Body of pancreas (tissue), 4 donors: ENCODE measurements around the gene SCAP. TPM values are rescaled to one million over a fixed set of nuclear protein-coding genes. Genes with fewer than 3 reads are reported as not detected.
A peak's percentile ranks its signal among the peaks of the same experiment; 100 is the strongest.
"Not testable (repeated sequence)": the region's sequence is repeated elsewhere in the genome, so short reads cannot be mapped to it uniquely, and the experiment has no call there.

Experiments used
- ATAC-seq: fragments of 150-250 bp; one replicate; pipeline ENCODE4 v1.9.1; 2016
- DNase-seq, 4 donors: peaks; one replicate each; pipeline ENCODE4 v3.0.0-alpha.2; 2019
- H3K27ac ChIP-seq, 4 donors: fragments of 200-600 bp; sonication (generic); 1 replicate in 3 of 4; 2 replicates in 1 of 4; pipeline versions ENCODE4 v1.5.1 to v1.6.1; 2016 to 2019; ENCODE audit warnings: mild to moderate bottlenecking in 1 of 4, mixed read lengths in 1 of 4, moderate library complexity in 1 of 4
- H3K27me3 ChIP-seq, 2 donors: fragments of 200-600 bp; sonication (generic); one replicate each; pipeline ENCODE4 v1.6.0; 2016; ENCODE audit warnings: mild to moderate bottlenecking in 1 of 2
- H3K36me3 ChIP-seq, 2 donors: fragments of 200-600 bp; sonication (generic); replicated peaks in 1 of 2; 2 replicates each; pipeline ENCODE4 v1.5.1; 2016; ENCODE audit warnings: low read depth in 2 of 2; ENCODE audit not compliant: insufficient read depth in 1 of 2
- H3K4me1 ChIP-seq: fragments of 200-600 bp; sonication (generic); one replicate; pipeline ENCODE4 v1.6.0; 2016
- H3K4me3 ChIP-seq, 2 donors: fragments of 200-600 bp; sonication (generic); 1 replicate in 1 of 2; 2 replicates in 1 of 2; pipeline ENCODE4 v1.5.1; 2016 to 2019
- H3K9me3 ChIP-seq, 3 donors: fragments of 200-600 bp; sonication (generic); 1 replicate in 2 of 3; 2 replicates in 1 of 3; pipeline ENCODE4 v1.5.1; 2016
- CTCF ChIP-seq, 7 experiments: fragments of 450-650 bp in 4 of 7; fragments of 200-600 bp in 3 of 7; sonication (generic) in 3 of 7; IDR thresholded peaks; one replicate each; pipeline ENCODE4 v1.5.1; 2016 to 2019; ENCODE audit warnings: antibody characterized with exemption in 7 of 7
- POLR2A ChIP-seq, 3 donors: fragments of 450-650 bp; IDR thresholded peaks; one replicate each; pipeline ENCODE4 v1.6.1; 2016; ENCODE audit warnings: antibody characterized with exemption in 3 of 3, mild to moderate bottlenecking in 2 of 3
- WGBS, 2 donors: methylation state at CpG; one replicate each; pipeline ENCODE4 v1.1.5; 2017; 5-methylcytosine and 5-hydroxymethylcytosine counted together
- intact Hi-C: fragments of 100-400 bp; cut with DNase I; formaldehyde crosslinking; loops from one replicate; pipeline ENCODE4 v1.15.1; 2023
- total RNA-seq, 2 donors: library from RNA; depleted of rRNA; stranded (reverse); fragments of >200 nt; gene quantifications; one replicate each; pipeline ENCODE4 v1.1.0, GENCODE V29; 2016

Gene SCAP
- total RNA-seq, 2 donors from 2014 or later, result 56.6 to 122 TPM

- no peaks in the 10 kb centered on the region for H3K27me3 ChIP-seq
- WGBS, 2 donors, result 93 to 96% methylated on average over 2 to 3 of the region's 3 CpGs
- ATAC-seq, result no peak
- no peaks in the 10 kb centered on the region for H3K9me3 ChIP-seq
- peaks cover 15% of the 10 kb centered on the region for H3K4me1 ChIP-seq
- intact Hi-C loops, result loop anchor here (10.0 kb wide), 1 partner anchor 92 kb away; the partner anchor contains the start of genes KIF9 and KLHL18
- H3K27ac ChIP-seq, result no peak overlapping the region
- TF ChIP-seq POLR2A (IDR thresholded peaks at IDR 0.05) (no peak), CTCF (IDR thresholded peaks at IDR 0.05) (no peak)
- DNase-seq, result no peak
- H3K4me3 ChIP-seq, result no peak overlapping the region
- H3K36me3 ChIP-seq, result no peaks in the 10 kb centered on the region
These were observed 99.3 kb downstream of the SCAP start for GRCh38 chr3:47376393-47376792.

GRCh38 chr3:47374587-47374986 is 101.2 kb downstream of the SCAP start:
- H3K4me1 ChIP-seq, result peaks cover 9% of the 10 kb centered on the region
- TF ChIP-seq POLR2A (IDR thresholded peaks at IDR 0.05) (no peak), CTCF (IDR thresholded peaks at IDR 0.05) (no peak)
- DNase-seq, result no peak
- no peaks in the 10 kb centered on the region for H3K27me3 ChIP-seq
- no peak overlapping the region for H3K4me3 ChIP-seq
- H3K36me3 ChIP-seq, result no peaks in the 10 kb centered on the region
- no peaks in the 10 kb centered on the region for H3K9me3 ChIP-seq
- intact Hi-C loops, result loop anchor here (10.0 kb wide), 1 partner anchor 90 kb away; the partner anchor contains the start of genes KIF9 and KLHL18
- no peak for ATAC-seq
- H3K27ac ChIP-seq, result no peak overlapping the region

GRCh38 chr3:47370887-47371697 is 104.6 kb downstream of the SCAP start:
- intact Hi-C loops, result loop anchor here (10.0 kb wide), 1 partner anchor 86 kb away; the partner anchor contains the start of genes KIF9 and KLHL18
- Histone ChIP-seq H3K4me1 (no peaks in the 10 kb centered on the region), H3K36me3 (no peaks in the 10 kb centered on the region), H3K4me3 (no peak overlapping the region), H3K9me3 (no peaks in the 10 kb centered on the region), H3K27ac (no peak overlapping the region), H3K27me3 (no peaks in the 10 kb centered on the region)
- WGBS, 2 donors, result 33 to 45% methylated on average over 4 to 13 of the region's 13 CpGs
- TF ChIP-seq POLR2A (IDR thresholded peaks at IDR 0.05) (no peak), CTCF (IDR thresholded peaks at IDR 0.05) (peak in 2 of 7 experiments; percentile 27 to 38)
- DNase-seq (peak in 1 of 4 donors; percentile 26), ATAC-seq (no peak)

GRCh38 chr3:47370020-47370419 is 105.7 kb downstream of the SCAP start:
- H3K4me1 ChIP-seq, H3K9me3 ChIP-seq, H3K27ac ChIP-seq, H3K36me3 ChIP-seq, DNase-seq, H3K4me3 ChIP-seq, ATAC-seq, H3K27me3 ChIP-seq: not testable (repeated sequence)
- 86 to 93% methylated on average over 8 of the region's 8 CpGs for WGBS, 2 donors
- intact Hi-C loops, result loop anchor here (10.0 kb wide), 1 partner anchor 85 kb away; the partner anchor contains the start of genes KIF9 and KLHL18

GRCh38 chr3:47367631-47368030 is 108.1 kb downstream of the SCAP start:
- Histone ChIP-seq H3K9me3 (no peaks in the 10 kb centered on the region), H3K27me3 (no peaks in the 10 kb centered on the region), H3K4me3 (no peak overlapping the region), H3K27ac (no peak overlapping the region), H3K4me1 (peaks cover 4% of the 10 kb centered on the region), H3K36me3 (no peaks in the 10 kb centered on the region)
- intact Hi-C loops, result no loop called here
- ATAC-seq, result no peak
- TF ChIP-seq POLR2A (IDR thresholded peaks at IDR 0.05), result no peak
- TF ChIP-seq CTCF (IDR thresholded peaks at IDR 0.05), result no peak
- WGBS, 2 donors, result 88 to 90% methylated on average over 7 of the region's 7 CpGs
- no peak for DNase-seq
